T1000 (cell line): ENCODE results near the gene ZNF677.
"Not testable (repeated sequence)": the region's sequence is repeated elsewhere in the genome, so short reads cannot be mapped to it uniquely, and the experiment has no call there.

Experiments used
- DNase-seq: peaks from one replicate; lab custom pipeline; 2025; ENCODE audit warnings: mixed read lengths; lab: John Stamatoyannopoulos, UW

The ZNF677 gene

GRCh38 chr19:53193535-53194222, 61.0 kb downstream of the ZNF677 start:
- DNase-seq, result no peak

GRCh38 chr19:53192771-53193534, 61.7 kb downstream of the ZNF677 start, which contains the start of gene ZNF665:
TSS of gene ZNF665 (minus strand) at chr19:53193358. CDS start at chr19:53182898, 10,460 bp downstream.
- peak; percentile 80 for DNase-seq

- no peak for DNase-seq
Observed at GRCh38 chr19:53190253-53190652, 64.4 kb downstream of the ZNF677 start.

GRCh38 chr19:53189691-53190198, 64.9 kb downstream of the ZNF677 start:
- DNase-seq, result not testable (repeated sequence)
